GF-D8 (cell line): Measurements from ENCODE around the gene KHK.

Experiments used
- DNase-seq: peaks from one replicate; lab custom pipeline; 2025; lab: John Stamatoyannopoulos, UW

KHK gene

GRCh38 chr2:27086724-27087593 is at the start of gene KHK:
Gene KHK (plus strand): TSS chr2:27086772. CDS start chr2:27087260, 488 bp downstream.
- no peak for DNase-seq

- no peak for DNase-seq
Observed at GRCh38 chr2:27038012-27038411, 48.6 kb upstream of the KHK start.

GRCh38 chr2:27038631-27039339 is 47.8 kb upstream of the KHK start:
- no peak for DNase-seq

GRCh38 chr2:27039426-27039825 is 47.1 kb upstream of the KHK start:
- no peak for DNase-seq

- DNase-seq: no peak
Observed at GRCh38 chr2:27039871-27040270, 46.7 kb upstream of the KHK start.

GRCh38 chr2:27040282-27040681 is 46.3 kb upstream of the KHK start:
- DNase-seq: no peak

- DNase-seq: no peak
Observed at GRCh38 chr2:27041752-27042151, 44.8 kb upstream of the KHK start.

GRCh38 chr2:27042159-27042661 is 44.4 kb upstream of the KHK start:
- no peak for DNase-seq

- no peak for DNase-seq
Observed at GRCh38 chr2:27042985-27043634, 43.5 kb upstream of the KHK start.

- DNase-seq: no peak
Observed at GRCh38 chr2:27049422-27050280, 36.9 kb upstream of the KHK start.

- DNase-seq: peak; percentile 86
Observed at GRCh38 chr2:27050281-27050995, 36.1 kb upstream of the KHK start.

GRCh38 chr2:27050996-27051901 is 35.3 kb upstream of the KHK start, which contains the start of gene AGBL5:
Gene AGBL5 (plus strand): TSS chr2:27051668. CDS start chr2:27052959, 1,291 bp downstream.
- DNase-seq: peak; percentile 90

GRCh38 chr2:27051902-27052645 is 34.5 kb upstream of the KHK start:
- no peak for DNase-seq

GRCh38 chr2:27053321-27053720 is 33.3 kb upstream of the KHK start:
- no peak for DNase-seq

GRCh38 chr2:27053776-27054175 is 32.8 kb upstream of the KHK start:
- DNase-seq: no peak

GRCh38 chr2:27054721-27055120 is 31.9 kb upstream of the KHK start:
- DNase-seq: no peak

GRCh38 chr2:27057184-27057583 is 29.4 kb upstream of the KHK start:
- DNase-seq: no peak

- no peak for DNase-seq
Observed at GRCh38 chr2:27058210-27058609, 28.4 kb upstream of the KHK start.
